ENCODE results near the gene ADGRB3. TPM values are rescaled to one million over a fixed set of nuclear protein-coding genes. Genes with fewer than 3 reads are reported as not detected.

Gene ADGRB3
- total RNA-seq, 1 donor from 2014 or later = 14.9 TPM

- Mint-ChIP-seq H3K9me3 (peaks cover 5% of the 10 kb centered on the region), H3K4me3 (no peak overlapping the region), H3K27ac (no peak overlapping the region), H3K27me3 (ENCODE audit: low read depth) (peaks cover 1% of the 10 kb centered on the region), H3K4me1 (peaks cover 11% of the 10 kb centered on the region), H3K36me3 (peaks cover 2% of the 10 kb centered on the region)
- DNase-seq (ENCODE audit: low spot score in 2 of 2, unreplicated experiment in 2 of 2) = no peak
- TF ChIP-seq CTCF (IDR thresholded peaks at IDR 0.05; ENCODE audit: unreplicated experiment) = no peak
Measured at GRCh38 chr6:68852791-68853190, 217.7 kb downstream of the ADGRB3 start.

- Mint-ChIP-seq H3K4me3 (no peak overlapping the region), H3K36me3 (peaks cover 14% of the 10 kb centered on the region), H3K9me3 (peaks cover 27% of the 10 kb centered on the region), H3K27me3 (ENCODE audit: low read depth) (no peaks in the 10 kb centered on the region), H3K27ac (no peak overlapping the region), H3K4me1 (no peaks in the 10 kb centered on the region)
- no peak for DNase-seq (ENCODE audit: low spot score in 2 of 2, unreplicated experiment in 2 of 2)
- no peak for TF ChIP-seq CTCF (IDR thresholded peaks at IDR 0.05; ENCODE audit: unreplicated experiment)
Measured at GRCh38 chr6:68859233-68859632, 224.2 kb downstream of the ADGRB3 start.

GRCh38 chr6:68868646-68869045, 233.6 kb downstream of the ADGRB3 start:
- DNase-seq (ENCODE audit: low spot score in 2 of 2, unreplicated experiment in 2 of 2) = no peak
- Mint-ChIP-seq H3K36me3 (peaks cover 12% of the 10 kb centered on the region), H3K27ac (no peak overlapping the region), H3K9me3 (peaks cover 31% of the 10 kb centered on the region), H3K4me1 (peaks cover 10% of the 10 kb centered on the region), H3K27me3 (ENCODE audit: low read depth) (peaks cover 3% of the 10 kb centered on the region), H3K4me3 (no peak overlapping the region)
- TF ChIP-seq CTCF (IDR thresholded peaks at IDR 0.05; ENCODE audit: unreplicated experiment) = no peak

GRCh38 chr6:68873236-68873635, 238.2 kb downstream of the ADGRB3 start:
- Mint-ChIP-seq H3K27me3 (ENCODE audit: low read depth) (peaks cover 3% of the 10 kb centered on the region), H3K4me1 (peaks cover 10% of the 10 kb centered on the region), H3K27ac (no peak overlapping the region), H3K9me3 (peaks cover under 1% of the 10 kb centered on the region), H3K4me3 (no peak overlapping the region), H3K36me3 (no peaks in the 10 kb centered on the region)
- no peak for TF ChIP-seq CTCF (IDR thresholded peaks at IDR 0.05; ENCODE audit: unreplicated experiment)
- no peak for DNase-seq (ENCODE audit: low spot score in 2 of 2, unreplicated experiment in 2 of 2)

- Mint-ChIP-seq H3K36me3 (no peaks in the 10 kb centered on the region), H3K27ac (no peak overlapping the region), H3K4me1 (peaks cover 10% of the 10 kb centered on the region), H3K27me3 (ENCODE audit: low read depth) (peaks cover 3% of the 10 kb centered on the region), H3K9me3 (peaks cover 4% of the 10 kb centered on the region), H3K4me3 (no peak overlapping the region)
- no peak for TF ChIP-seq CTCF (IDR thresholded peaks at IDR 0.05; ENCODE audit: unreplicated experiment)
- DNase-seq (ENCODE audit: low spot score in 2 of 2, unreplicated experiment in 2 of 2) = no peak
Measured at GRCh38 chr6:68874747-68875146, 239.7 kb downstream of the ADGRB3 start.

- no peak overlapping the region for H3K4me3 Mint-ChIP-seq
- no peak overlapping the region for H3K27ac Mint-ChIP-seq
- no peak for DNase-seq (ENCODE audit: low spot score in 2 of 2, unreplicated experiment in 2 of 2)
- peaks cover 10% of the 10 kb centered on the region for H3K4me1 Mint-ChIP-seq
- H3K36me3 Mint-ChIP-seq = no peaks in the 10 kb centered on the region
- peaks cover 3% of the 10 kb centered on the region for H3K27me3 Mint-ChIP-seq (ENCODE audit: low read depth)
- peaks cover 4% of the 10 kb centered on the region for H3K9me3 Mint-ChIP-seq
- no peak for TF ChIP-seq CTCF (IDR thresholded peaks at IDR 0.05; ENCODE audit: unreplicated experiment)
Measured at GRCh38 chr6:68875403-68875802, 240.3 kb downstream of the ADGRB3 start.

All from mesothelial cell of epicardium (in vitro differentiated cells).